BLaER1 treated with 17β-estradiol and CSF1 and Interleukin-3, amounts not matched to agents 10 nM and 100 nM (cell line): ENCODE measurements around the gene POU4F2.

Experiments
- H3K27ac ChIP-seq, 11 experiments: shearing (Covaris generic); formaldehyde crosslinking; 2 replicates each; pipeline ENCODE4 v1.8.1; 2022
- H3K27me3 ChIP-seq, 11 experiments: shearing (Covaris generic); formaldehyde crosslinking; 2 replicates each; pipeline ENCODE4 v1.8.1; 2022
- H3K36me3 ChIP-seq, 11 experiments: shearing (Covaris generic); formaldehyde crosslinking; 2 replicates each; pipeline ENCODE4 v1.8.1; 2022
- H3K4me1 ChIP-seq, 10 experiments: shearing (Covaris generic); formaldehyde crosslinking; 2 replicates each; pipeline ENCODE4 v1.8.1; 2022
- H3K4me2 ChIP-seq, 11 experiments: shearing (Covaris generic); formaldehyde crosslinking; 2 replicates each; pipeline ENCODE4 v1.8.1; 2022
- H3K4me3 ChIP-seq, 10 experiments: shearing (Covaris generic); formaldehyde crosslinking; 2 replicates each; pipeline ENCODE4 v1.8.1; 2022
- H3K9ac ChIP-seq, 11 experiments: shearing (Covaris generic); formaldehyde crosslinking; 2 replicates each; pipeline ENCODE4 v1.8.1; 2022
- H3K9me3 ChIP-seq, 11 experiments: shearing (Covaris generic); formaldehyde crosslinking; replicated peaks in 1 of 11; 2 replicates each; pipeline ENCODE4 v1.8.1; 2022
- H4K20me1 ChIP-seq, 11 experiments: shearing (Covaris generic); formaldehyde crosslinking; 2 replicates each; pipeline ENCODE4 v1.8.1; 2022
- Cebpa-rat ChIP-seq, 11 experiments: shearing (Covaris generic); IDR thresholded peaks; 2 replicates each; pipeline ENCODE4 v1.8.1; 2022

Gene POU4F2, protein sequence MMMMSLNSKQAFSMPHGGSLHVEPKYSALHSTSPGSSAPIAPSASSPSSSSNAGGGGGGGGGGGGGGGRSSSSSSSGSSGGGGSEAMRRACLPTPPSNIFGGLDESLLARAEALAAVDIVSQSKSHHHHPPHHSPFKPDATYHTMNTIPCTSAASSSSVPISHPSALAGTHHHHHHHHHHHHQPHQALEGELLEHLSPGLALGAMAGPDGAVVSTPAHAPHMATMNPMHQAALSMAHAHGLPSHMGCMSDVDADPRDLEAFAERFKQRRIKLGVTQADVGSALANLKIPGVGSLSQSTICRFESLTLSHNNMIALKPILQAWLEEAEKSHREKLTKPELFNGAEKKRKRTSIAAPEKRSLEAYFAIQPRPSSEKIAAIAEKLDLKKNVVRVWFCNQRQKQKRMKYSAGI

DNA sequence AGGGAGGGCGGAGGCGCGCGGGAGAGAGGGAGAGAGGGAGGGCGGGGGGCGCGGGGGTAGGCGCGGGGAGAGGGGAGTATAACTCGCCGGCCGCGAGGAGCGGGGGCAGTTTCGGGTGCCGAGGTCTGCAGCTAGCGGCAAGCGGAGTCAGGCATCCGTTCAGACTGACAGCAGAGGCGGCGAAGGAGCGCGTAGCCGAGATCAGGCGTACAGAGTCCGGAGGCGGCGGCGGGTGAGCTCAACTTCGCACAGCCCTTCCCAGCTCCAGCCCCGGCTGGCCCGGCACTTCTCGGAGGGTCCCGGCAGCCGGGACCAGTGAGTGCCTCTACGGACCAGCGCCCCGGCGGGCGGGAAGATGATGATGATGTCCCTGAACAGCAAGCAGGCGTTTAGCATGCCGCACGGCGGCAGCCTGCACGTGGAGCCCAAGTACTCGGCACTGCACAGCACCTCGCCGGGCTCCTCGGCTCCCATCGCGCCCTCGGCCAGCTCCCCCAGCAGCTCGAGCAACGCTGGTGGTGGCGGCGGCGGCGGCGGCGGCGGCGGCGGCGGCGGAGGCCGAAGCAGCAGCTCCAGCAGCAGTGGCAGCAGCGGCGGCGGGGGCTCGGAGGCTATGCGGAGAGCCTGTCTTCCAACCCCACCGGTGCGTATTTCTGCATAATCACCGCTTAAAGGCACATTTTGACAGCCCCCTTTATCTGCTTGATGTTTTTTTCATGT, at the start of gene POU4F2:
Gene POU4F2 (plus strand): TSS at position 108 of the 720 bp plus-strand sequence. CDS start 248 bp downstream, at position 356.
- H4K20me1 ChIP-seq = no peaks in the 10 kb centered on the region
- peaks cover 29 to 42% (median 38%) of the 10 kb centered on the region in 11 experiments for H3K9me3 ChIP-seq
- H3K27me3 ChIP-seq = no peaks in the 10 kb centered on the region
- H3K4me3 ChIP-seq = no peak within 1 kb of the TSS
- no peak for TF ChIP-seq Cebpa-rat (IDR thresholded peaks at IDR 0.05)
- H3K4me2 ChIP-seq = no peak within 1 kb of the TSS
- H3K27ac ChIP-seq = no peak within 1 kb of the TSS
- no peak within 1 kb of the TSS for H3K9ac ChIP-seq
- H3K4me1 ChIP-seq = no peaks in the 10 kb centered on the region
- H3K36me3 ChIP-seq = no peaks in the 10 kb centered on the region

DNA sequence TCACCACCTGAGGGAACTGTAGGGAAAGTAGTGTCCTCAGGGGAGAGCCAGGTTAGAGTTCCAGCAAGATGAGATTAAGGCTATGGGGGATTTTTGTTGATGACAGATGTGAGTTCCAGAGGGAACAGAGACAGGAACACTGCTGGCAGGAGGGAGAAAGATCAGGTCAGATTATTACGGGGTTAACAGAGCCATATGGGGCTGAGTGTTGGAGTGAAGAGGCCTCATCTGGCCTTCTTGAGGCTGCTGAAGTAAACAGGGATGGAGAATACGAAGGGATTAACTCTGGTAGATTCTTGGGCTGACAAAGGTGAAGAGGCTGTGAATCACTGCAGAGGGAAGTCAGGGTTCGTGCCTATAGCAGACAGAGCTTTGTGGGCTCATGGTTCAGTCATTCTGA, 47.9 kb upstream of the POU4F2 start:
- Histone ChIP-seq H3K4me1 (peaks cover 0 to 29% (median 3%) of the 10 kb centered on the region in 10 experiments; a peak in 8 of 20 replicates), H3K27ac (no peak overlapping the region), H3K36me3 (no peaks in the 10 kb centered on the region), H3K4me2 (no peak overlapping the region), H3K27me3 (no peaks in the 10 kb centered on the region), H4K20me1 (no peaks in the 10 kb centered on the region), H3K4me3 (no peak overlapping the region), H3K9me3 (peaks cover 0 to 12% (median 6%) of the 10 kb centered on the region in 11 experiments; a peak in 7 of 22 replicates), H3K9ac (no peak overlapping the region)
- TF ChIP-seq Cebpa-rat (IDR thresholded peaks at IDR 0.05) = no peak

DNA sequence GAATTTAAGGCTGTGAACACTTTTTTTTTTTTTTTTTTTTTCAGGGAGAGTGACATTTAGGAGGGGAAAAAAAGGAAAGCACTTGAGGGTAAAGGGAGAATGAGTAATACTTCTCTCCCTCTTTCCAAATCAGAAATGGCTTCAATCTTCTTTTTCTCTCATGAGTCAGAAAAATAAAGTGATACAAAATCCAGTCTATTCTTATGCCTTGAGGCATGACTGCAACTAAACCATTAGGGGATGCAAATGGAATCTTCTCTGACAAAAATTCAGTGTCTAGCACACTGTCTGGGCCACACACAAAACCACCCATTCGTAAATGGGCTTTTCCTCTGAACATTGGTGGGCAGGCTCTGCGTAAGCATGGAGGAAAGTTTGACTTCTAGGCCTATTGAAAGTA, 46.7 kb upstream of the POU4F2 start:
- no peak overlapping the region for H3K4me2 ChIP-seq
- H3K4me1 ChIP-seq = peaks cover 0 to 17% (median under 1%) of the 10 kb centered on the region in 10 experiments; a peak in 8 of 20 replicates
- no peak overlapping the region for H3K4me3 ChIP-seq
- H4K20me1 ChIP-seq = no peaks in the 10 kb centered on the region
- no peak overlapping the region for H3K9ac ChIP-seq
- H3K36me3 ChIP-seq = no peaks in the 10 kb centered on the region
- peaks cover 7 to 20% (median 13%) of the 10 kb centered on the region in 11 experiments; a peak in 21 of 22 replicates for H3K9me3 ChIP-seq
- no peak for TF ChIP-seq Cebpa-rat (IDR thresholded peaks at IDR 0.05)
- no peaks in the 10 kb centered on the region for H3K27me3 ChIP-seq
- no peak overlapping the region for H3K27ac ChIP-seq

DNA sequence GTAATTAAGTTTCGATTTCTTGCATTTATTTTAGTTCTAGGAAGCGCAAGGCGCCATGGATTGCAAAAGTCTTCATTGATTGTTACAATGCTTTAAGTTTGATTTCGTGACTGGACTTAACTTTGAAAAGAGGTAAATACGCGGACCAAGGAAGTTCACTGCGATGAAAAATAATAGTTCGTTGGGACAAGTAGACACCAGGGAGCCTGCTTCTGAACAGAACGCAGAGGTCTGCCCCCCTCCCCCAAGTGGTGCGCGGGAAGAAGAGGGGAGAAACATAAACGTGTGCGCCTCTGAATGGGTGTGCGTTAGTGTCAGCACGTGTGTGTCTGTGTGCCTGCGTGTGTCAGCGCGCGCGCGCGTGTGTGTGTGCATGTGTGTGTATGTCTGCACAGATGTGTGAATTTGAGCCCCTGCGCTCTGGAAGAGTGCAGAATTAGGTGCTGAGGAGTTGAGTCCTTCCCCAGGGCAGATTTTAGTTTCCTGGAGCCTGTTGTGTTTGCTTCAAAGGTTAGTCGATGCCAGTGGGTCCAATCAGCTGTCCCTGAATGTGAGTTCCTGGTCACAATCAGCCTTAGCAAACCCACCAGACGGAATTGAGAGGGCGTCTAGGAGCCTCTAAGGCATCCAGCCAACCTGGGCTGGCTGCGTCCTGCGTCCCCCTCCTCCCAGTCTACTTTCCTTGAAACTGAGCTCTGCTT, 5.8 kb upstream of the POU4F2 start:
- H3K27me3 ChIP-seq = no peaks in the 10 kb centered on the region; a peak in 1 of 22 replicates
- H3K4me3 ChIP-seq = no peak overlapping the region
- H3K4me1 ChIP-seq = no peaks in the 10 kb centered on the region
- no peak overlapping the region for H3K4me2 ChIP-seq
- H3K36me3 ChIP-seq = no peaks in the 10 kb centered on the region
- no peak overlapping the region for H3K27ac ChIP-seq
- TF ChIP-seq Cebpa-rat (IDR thresholded peaks at IDR 0.05) = no peak
- peaks cover 8 to 14% (median 11%) of the 10 kb centered on the region in 11 experiments; a peak in 18 of 22 replicates for H3K9me3 ChIP-seq
- no peaks in the 10 kb centered on the region for H4K20me1 ChIP-seq
- H3K9ac ChIP-seq = no peak overlapping the region

DNA sequence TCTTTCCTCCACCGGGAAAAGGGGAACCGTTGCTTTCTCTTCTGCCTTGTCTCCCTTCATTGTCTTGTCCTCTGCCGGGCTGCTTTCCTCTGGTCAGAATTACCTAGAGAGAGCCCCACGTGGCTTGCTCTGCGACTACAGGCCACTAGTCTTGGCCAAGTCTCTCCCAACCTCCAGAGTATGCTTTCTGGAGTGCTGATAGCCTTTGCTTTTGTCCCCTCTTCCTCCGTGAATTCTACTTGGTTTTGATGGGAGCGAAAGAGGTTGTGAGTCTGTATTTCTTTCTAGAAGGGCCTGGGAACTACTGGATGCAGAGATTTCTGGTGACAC, 5.3 kb upstream of the POU4F2 start:
- Histone ChIP-seq H3K4me3 (no peak overlapping the region), H3K4me1 (no peaks in the 10 kb centered on the region), H3K36me3 (no peaks in the 10 kb centered on the region), H3K27me3 (no peaks in the 10 kb centered on the region; a peak in 1 of 22 replicates), H3K9me3 (peaks cover 10 to 19% (median 16%) of the 10 kb centered on the region in 11 experiments; a peak in 19 of 22 replicates), H3K27ac (no peak overlapping the region), H3K9ac (no peak overlapping the region), H4K20me1 (no peaks in the 10 kb centered on the region), H3K4me2 (no peak overlapping the region)
- TF ChIP-seq Cebpa-rat (IDR thresholded peaks at IDR 0.05) = no peak

DNA sequence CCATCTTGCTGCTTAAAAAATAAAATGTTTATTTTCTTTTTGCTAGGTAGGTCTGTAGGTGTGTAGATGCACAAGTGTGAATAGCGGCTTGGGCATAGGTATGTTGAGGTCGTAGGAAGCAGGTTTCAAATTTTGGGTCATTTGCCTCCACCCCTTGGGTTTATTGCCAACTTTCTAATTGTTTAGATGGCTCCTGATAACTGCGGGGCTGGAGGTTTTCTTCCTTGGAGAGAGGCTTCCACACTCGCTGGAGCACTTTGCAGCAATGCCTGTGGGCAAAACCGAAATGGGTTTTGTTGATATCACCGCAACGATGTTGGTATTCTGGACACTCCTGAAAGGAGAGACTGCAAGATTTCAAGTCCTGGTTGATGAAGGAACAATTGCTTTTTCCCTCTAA, 3.9 kb upstream of the POU4F2 start:
- no peak for TF ChIP-seq Cebpa-rat (IDR thresholded peaks at IDR 0.05)
- Histone ChIP-seq H3K4me3 (no peak overlapping the region), H3K9ac (no peak overlapping the region), H3K27ac (no peak overlapping the region), H3K36me3 (no peaks in the 10 kb centered on the region), H3K4me1 (no peaks in the 10 kb centered on the region), H4K20me1 (no peaks in the 10 kb centered on the region), H3K27me3 (no peaks in the 10 kb centered on the region; a peak in 1 of 22 replicates), H3K4me2 (no peak overlapping the region), H3K9me3 (peaks cover 21 to 32% (median 29%) of the 10 kb centered on the region in 11 experiments)

DNA sequence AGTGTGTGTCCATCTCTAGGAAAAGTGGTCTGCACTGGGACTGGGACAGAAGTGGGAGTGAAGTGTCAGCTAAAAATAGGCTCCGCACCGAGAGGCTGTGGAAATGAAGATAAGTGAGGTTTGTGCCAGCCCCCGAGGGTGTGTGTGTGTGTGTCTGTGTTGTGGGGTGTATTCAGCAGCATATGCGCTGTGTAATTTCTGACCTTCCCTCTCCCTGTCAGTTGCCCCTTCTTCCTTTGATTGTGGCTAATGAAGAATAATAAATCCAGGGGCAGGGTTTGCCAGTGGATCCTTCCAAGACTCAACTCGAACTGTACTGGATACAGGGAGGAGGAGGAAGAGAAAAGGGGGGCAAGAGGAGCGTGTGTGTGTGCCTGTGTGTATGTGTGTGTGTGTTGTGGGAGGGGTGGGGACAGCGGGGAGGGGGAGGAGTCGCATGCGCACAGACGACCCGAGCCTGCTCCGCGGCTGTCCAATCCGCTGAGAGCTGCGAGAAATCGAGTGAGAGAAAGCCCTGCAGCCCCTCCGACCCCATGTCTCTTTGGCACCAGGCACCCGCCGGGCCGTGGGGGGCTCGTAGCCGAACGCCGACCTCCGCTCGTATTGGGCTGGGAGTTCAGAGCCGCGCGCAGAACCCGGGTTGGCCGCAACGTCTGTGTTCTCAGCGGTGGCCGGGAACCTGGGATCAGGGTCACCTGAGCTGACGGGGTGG, 916 bp upstream of the POU4F2 start:
- Histone ChIP-seq H3K27me3 (no peaks in the 10 kb centered on the region; a peak in 1 of 22 replicates), H4K20me1 (no peaks in the 10 kb centered on the region), H3K4me3 (no peak overlapping the region), H3K9me3 (peaks cover 29 to 42% (median 38%) of the 10 kb centered on the region in 11 experiments), H3K4me2 (no peak overlapping the region), H3K9ac (no peak overlapping the region), H3K36me3 (no peaks in the 10 kb centered on the region), H3K27ac (no peak overlapping the region), H3K4me1 (no peaks in the 10 kb centered on the region)
- TF ChIP-seq Cebpa-rat (IDR thresholded peaks at IDR 0.05) = no peak

DNA sequence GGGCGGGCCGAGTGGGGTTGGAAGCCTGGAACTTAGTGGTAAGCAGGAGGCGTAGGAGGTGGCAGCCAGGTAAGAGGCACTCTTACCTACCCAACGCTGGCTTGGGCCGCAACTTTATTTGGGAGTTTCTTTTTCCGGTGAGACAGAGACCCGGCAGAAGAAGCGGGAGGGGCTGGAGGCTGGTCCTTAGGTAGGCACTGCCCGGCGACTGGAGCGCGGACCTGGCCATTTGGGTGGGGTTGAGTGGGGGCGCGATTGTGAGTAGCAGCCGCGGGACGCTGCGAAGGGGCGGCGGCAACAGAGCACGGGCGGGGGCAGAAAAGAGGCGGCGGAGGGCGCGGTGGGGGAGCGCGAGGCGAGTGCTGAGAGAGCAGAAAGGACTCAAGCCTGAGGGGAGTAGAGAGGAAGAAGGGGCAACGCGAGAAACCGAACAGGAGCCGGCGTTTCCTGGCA, 334 bp upstream of the POU4F2 start:
- Histone ChIP-seq H3K27ac (no peak overlapping the region), H3K36me3 (no peaks in the 10 kb centered on the region), H3K27me3 (no peaks in the 10 kb centered on the region; a peak in 1 of 22 replicates), H3K4me1 (no peaks in the 10 kb centered on the region), H3K9ac (no peak overlapping the region), H3K9me3 (peaks cover 29 to 42% (median 38%) of the 10 kb centered on the region in 11 experiments), H3K4me2 (no peak overlapping the region), H3K4me3 (no peak overlapping the region), H4K20me1 (no peaks in the 10 kb centered on the region)
- TF ChIP-seq Cebpa-rat (IDR thresholded peaks at IDR 0.05) = no peak
